ENCODE results near the gene TNFAIP8. TPM values are rescaled to one million over a fixed set of nuclear protein-coding genes. Genes with fewer than 3 reads are reported as not detected.
"Not testable (repeated sequence)": the region's sequence is repeated elsewhere in the genome, so short reads cannot be mapped to it uniquely, and the experiment has no call there.

TNFAIP8 gene
- total RNA-seq, 1 donor from 2014 or later, result 34.4 TPM

- H3K9me3 ChIP-seq, result no peaks in the 10 kb centered on the region
- H3K4me1 ChIP-seq, result peaks cover 12% of the 10 kb centered on the region
- no peaks in the 10 kb centered on the region for H3K36me3 ChIP-seq
- H3K4me3 ChIP-seq, result no peak overlapping the region
- H3K27ac ChIP-seq, result no peak overlapping the region
- no peak for TF ChIP-seq POLR2AphosphoS5 (IDR thresholded peaks at IDR 0.05; ENCODE audit: insufficient read depth in 1 of 2, low read depth in 1 of 2)
- no peak for TF ChIP-seq CTCF (IDR thresholded peaks at IDR 0.05)
- no peak for TF ChIP-seq POLR2A (IDR thresholded peaks at IDR 0.05)
- no peaks in the 10 kb centered on the region for H3K27me3 ChIP-seq
- no peak for DNase-seq (ENCODE audit: extremely low spot score in 2 of 2)
- intact Hi-C loops (cut with DNase I), result loop anchor here (10.0 kb wide), 1 partner anchor 153 kb away; no protein-coding TSS in a partner anchor
Measured at GRCh38 chr5:119417891-119418605, 62.2 kb downstream of the TNFAIP8 start.

GRCh38 chr5:119418606-119419100 is 62.8 kb downstream of the TNFAIP8 start:
- no peak for DNase-seq (ENCODE audit: extremely low spot score in 2 of 2)
- Histone ChIP-seq H3K27ac (no peak overlapping the region), H3K4me1 (peaks cover 12% of the 10 kb centered on the region), H3K36me3 (no peaks in the 10 kb centered on the region), H3K4me3 (no peak overlapping the region), H3K27me3 (no peaks in the 10 kb centered on the region), H3K9me3 (no peaks in the 10 kb centered on the region)
- TF ChIP-seq POLR2A (IDR thresholded peaks at IDR 0.05) (no peak), CTCF (IDR thresholded peaks at IDR 0.05) (no peak), POLR2AphosphoS5 (IDR thresholded peaks at IDR 0.05; ENCODE audit: insufficient read depth in 1 of 2, low read depth in 1 of 2) (no peak)
- intact Hi-C loops (cut with DNase I), result loop anchor here (10.0 kb wide), 1 partner anchor 154 kb away; no protein-coding TSS in a partner anchor

GRCh38 chr5:119420169-119420568 is 64.3 kb downstream of the TNFAIP8 start:
- H3K27ac ChIP-seq, result no peak overlapping the region
- H3K27me3 ChIP-seq, result no peaks in the 10 kb centered on the region
- H3K4me3 ChIP-seq, result no peak overlapping the region
- peaks cover 12% of the 10 kb centered on the region for H3K4me1 ChIP-seq
- H3K9me3 ChIP-seq, result no peaks in the 10 kb centered on the region
- TF ChIP-seq POLR2AphosphoS5 (IDR thresholded peaks at IDR 0.05; ENCODE audit: insufficient read depth in 1 of 2, low read depth in 1 of 2) (no peak), CTCF (IDR thresholded peaks at IDR 0.05) (no peak), POLR2A (IDR thresholded peaks at IDR 0.05) (no peak)
- no peak for DNase-seq (ENCODE audit: extremely low spot score in 2 of 2)
- H3K36me3 ChIP-seq, result no peaks in the 10 kb centered on the region
- intact Hi-C loops (cut with DNase I), result no loop called here

- TF ChIP-seq POLR2AphosphoS5 (IDR thresholded peaks at IDR 0.05; ENCODE audit: insufficient read depth in 1 of 2, low read depth in 1 of 2) (no peak), CTCF (IDR thresholded peaks at IDR 0.05) (no peak), POLR2A (IDR thresholded peaks at IDR 0.05) (no peak)
- no peak overlapping the region for H3K4me3 ChIP-seq
- no peak overlapping the region for H3K27ac ChIP-seq
- no peak for DNase-seq (ENCODE audit: extremely low spot score in 2 of 2)
- intact Hi-C loops (cut with DNase I), result no loop called here
- H3K36me3 ChIP-seq, result no peaks in the 10 kb centered on the region
- H3K27me3 ChIP-seq, result no peaks in the 10 kb centered on the region
- no peaks in the 10 kb centered on the region for H3K9me3 ChIP-seq
- no peaks in the 10 kb centered on the region for H3K4me1 ChIP-seq
Measured at GRCh38 chr5:119426057-119426456, 70.2 kb downstream of the TNFAIP8 start.

GRCh38 chr5:119427060-119427459 is 71.2 kb downstream of the TNFAIP8 start:
- Histone ChIP-seq H3K9me3 (no peaks in the 10 kb centered on the region), H3K27ac (no peak overlapping the region), H3K27me3 (no peaks in the 10 kb centered on the region)

GRCh38 chr5:119427596-119427995 is 71.8 kb downstream of the TNFAIP8 start:
- H3K27me3 ChIP-seq; H3K27ac ChIP-seq; H3K36me3 ChIP-seq; H3K4me3 ChIP-seq; intact Hi-C loops (cut with DNase I); DNase-seq (ENCODE audit: extremely low spot score in 2 of 2); H3K9me3 ChIP-seq; H3K4me1 ChIP-seq: not testable (repeated sequence)

More at GRCh38 chr5:119427060-119427459, 71.2 kb downstream of the TNFAIP8 start:
- intact Hi-C loops (cut with DNase I), result no loop called here
- Histone ChIP-seq H3K36me3 (no peaks in the 10 kb centered on the region), H3K4me1 (no peaks in the 10 kb centered on the region), H3K4me3 (no peak overlapping the region)
- no peak for TF ChIP-seq POLR2AphosphoS5 (IDR thresholded peaks at IDR 0.05; ENCODE audit: insufficient read depth in 1 of 2, low read depth in 1 of 2)
- no peak for DNase-seq (ENCODE audit: extremely low spot score in 2 of 2)

- DNase-seq (ENCODE audit: extremely low spot score in 2 of 2); H3K4me3 ChIP-seq; H3K36me3 ChIP-seq; H3K27me3 ChIP-seq; intact Hi-C loops (cut with DNase I); H3K4me1 ChIP-seq; H3K9me3 ChIP-seq; H3K27ac ChIP-seq: not testable (repeated sequence)
Measured at GRCh38 chr5:119428166-119428565, 72.3 kb downstream of the TNFAIP8 start.

GRCh38 chr5:119428574-119428973 is 72.8 kb downstream of the TNFAIP8 start:
- intact Hi-C loops (cut with DNase I); H3K27ac ChIP-seq; H3K9me3 ChIP-seq; H3K4me1 ChIP-seq; H3K27me3 ChIP-seq; H3K36me3 ChIP-seq; DNase-seq (ENCODE audit: extremely low spot score in 2 of 2); H3K4me3 ChIP-seq: not testable (repeated sequence)

Measured in vagina (tissue), 2 donors.